WTC11 (cell line): ENCODE data around the gene ERBB2. TPM values are rescaled to one million over a fixed set of nuclear protein-coding genes. Genes with fewer than 3 reads are reported as not detected.
A peak's percentile ranks its signal among the peaks of the same experiment; 100 is the strongest.

Experiments used
- CTCF ChIP-seq: fragments of 200-600 bp; IDR thresholded peaks from 2 replicates; pipeline ENCODE4 v1.8.0; 2022; ENCODE audit warnings: antibody characterized with exemption
- E2F5 ChIP-seq: sonication (generic); formaldehyde crosslinking; IDR thresholded peaks from 2 replicates; pipeline ENCODE4 v1.8.1; 2022; ENCODE audit warnings: mild to moderate bottlenecking, moderate library complexity, missing genetic modification reagents
- ESRRA ChIP-seq: sonication (generic); formaldehyde crosslinking; IDR thresholded peaks from 2 replicates; pipeline ENCODE4 v1.8.1; 2022; ENCODE audit warnings: mild to moderate bottlenecking, missing genetic modification reagents, borderline replicate concordance
- GABPB1 ChIP-seq: sonication (generic); formaldehyde crosslinking; IDR thresholded peaks from 2 replicates; pipeline ENCODE4 v1.8.1; 2023; ENCODE audit warnings: mild to moderate bottlenecking, missing genetic modification reagents
- IRF2 ChIP-seq: sonication (generic); formaldehyde crosslinking; IDR thresholded peaks from 2 replicates; pipeline ENCODE4 v1.8.0; 2022; ENCODE audit warnings: low read depth, missing genetic modification reagents, borderline replicate concordance
- JUN ChIP-seq: sonication (generic); formaldehyde crosslinking; IDR thresholded peaks from 2 replicates; pipeline ENCODE4 v1.8.0; 2023; ENCODE audit warnings: mild to moderate bottlenecking, missing genetic modification reagents
- KAT7 ChIP-seq: sonication (generic); formaldehyde crosslinking; IDR thresholded peaks from 2 replicates; pipeline ENCODE4 v1.8.1; 2023; ENCODE audit warnings: missing genetic modification reagents, mild to moderate bottlenecking, borderline replicate concordance
- MYBL2 ChIP-seq: sonication (generic); formaldehyde crosslinking; IDR thresholded peaks from 2 replicates; pipeline ENCODE4 v1.8.1; 2023; ENCODE audit warnings: mild to moderate bottlenecking, moderate library complexity, missing genetic modification reagents
- OVOL2 ChIP-seq: fragments of 250-450 bp; sonication (Bioruptor Pico); IDR thresholded peaks from 2 replicates; pipeline ENCODE4 v1.9.0; 2021; ENCODE audit warnings: mild to moderate bottlenecking, borderline replicate concordance
- PREB ChIP-seq: sonication (generic); formaldehyde crosslinking; IDR thresholded peaks from 2 replicates; pipeline ENCODE4 v1.8.1; 2022; ENCODE audit warnings: mild to moderate bottlenecking, missing genetic modification reagents, moderate library complexity, borderline replicate concordance
- SMAD4 ChIP-seq: sonication (generic); formaldehyde crosslinking; IDR thresholded peaks from 2 replicates; pipeline ENCODE4 v1.8.0; 2022; ENCODE audit warnings: mild to moderate bottlenecking, missing genetic modification reagents
- SP1 ChIP-seq: sonication (generic); formaldehyde crosslinking; conservative IDR thresholded peaks from 2 replicates; pipeline ENCODE4 v1.8.1; 2022; ENCODE audit warnings: missing genetic modification reagents
- ZBTB43 ChIP-seq: sonication (generic); formaldehyde crosslinking; IDR thresholded peaks from 2 replicates; pipeline ENCODE4 v1.8.1; 2023; ENCODE audit warnings: mild to moderate bottlenecking, missing genetic modification reagents
- ZNF263 ChIP-seq: sonication (generic); formaldehyde crosslinking; IDR thresholded peaks from 2 replicates; pipeline ENCODE4 v1.8.1; 2022; ENCODE audit warnings: low read depth, mild to moderate bottlenecking, moderate library complexity, missing genetic modification reagents
- ZNF317 ChIP-seq: sonication (generic); formaldehyde crosslinking; IDR thresholded peaks from 2 replicates; pipeline ENCODE4 v1.8.1; 2023; ENCODE audit warnings: low read depth, mild to moderate bottlenecking, moderate library complexity, missing genetic modification reagents, borderline replicate concordance
- ZNF423 ChIP-seq: fragments of 250-450 bp; sonication (Bioruptor Pico); IDR thresholded peaks from 2 replicates; pipeline ENCODE4 v2.1.2; 2022; ENCODE audit warnings: mild to moderate bottlenecking, moderate library complexity
- total RNA-seq: library from RNA; stranded (reverse); gene quantifications from 3 replicates; pipeline ENCODE4 v1.2.3, GENCODE V29; 2021
- TF ChIP-seq, protein P1 (sequence below): sonication (generic); formaldehyde crosslinking; IDR thresholded peaks from 2 replicates; pipeline ENCODE4 v1.8.0; 2023; ENCODE audit warnings: mild to moderate bottlenecking, missing genetic modification reagents

Gene ERBB2
- total RNA-seq, 1 experiment from 2014 or later = 209 TPM

GRCh38 chr17:39700148-39700987, 504 bp downstream of the ERBB2 start (continued):
- TF ChIP-seq OVOL2 (CRISPR knock-in tag) (no peak), KAT7 (CRISPR knock-in tag) (no peak), IRF2 (CRISPR knock-in tag) (no peak), GABPB1 (CRISPR knock-in tag) (no peak), ZNF317 (CRISPR knock-in tag) (no peak), PREB (no peak), CTCF (no peak), SP1 (CRISPR knock-in tag) (0 out of 2 replicates have a peak, but pooled peaks have one; percentile 9), JUN (CRISPR knock-in tag) (no peak), ZBTB43 (CRISPR knock-in tag) (no peak), ESRRA (CRISPR knock-in tag) (no peak), ZNF423 (CRISPR knock-in tag) (0 out of 2 replicates have a peak, but pooled peaks have one; percentile 13), MYBL2 (CRISPR knock-in tag) (0 out of 2 replicates have a peak, but pooled peaks have one; percentile 5), E2F5 (CRISPR knock-in tag) (no peak), SMAD4 (CRISPR knock-in tag) (no peak), ZNF263 (CRISPR knock-in tag) (no peak)
- TF ChIP-seq, protein P1, sequence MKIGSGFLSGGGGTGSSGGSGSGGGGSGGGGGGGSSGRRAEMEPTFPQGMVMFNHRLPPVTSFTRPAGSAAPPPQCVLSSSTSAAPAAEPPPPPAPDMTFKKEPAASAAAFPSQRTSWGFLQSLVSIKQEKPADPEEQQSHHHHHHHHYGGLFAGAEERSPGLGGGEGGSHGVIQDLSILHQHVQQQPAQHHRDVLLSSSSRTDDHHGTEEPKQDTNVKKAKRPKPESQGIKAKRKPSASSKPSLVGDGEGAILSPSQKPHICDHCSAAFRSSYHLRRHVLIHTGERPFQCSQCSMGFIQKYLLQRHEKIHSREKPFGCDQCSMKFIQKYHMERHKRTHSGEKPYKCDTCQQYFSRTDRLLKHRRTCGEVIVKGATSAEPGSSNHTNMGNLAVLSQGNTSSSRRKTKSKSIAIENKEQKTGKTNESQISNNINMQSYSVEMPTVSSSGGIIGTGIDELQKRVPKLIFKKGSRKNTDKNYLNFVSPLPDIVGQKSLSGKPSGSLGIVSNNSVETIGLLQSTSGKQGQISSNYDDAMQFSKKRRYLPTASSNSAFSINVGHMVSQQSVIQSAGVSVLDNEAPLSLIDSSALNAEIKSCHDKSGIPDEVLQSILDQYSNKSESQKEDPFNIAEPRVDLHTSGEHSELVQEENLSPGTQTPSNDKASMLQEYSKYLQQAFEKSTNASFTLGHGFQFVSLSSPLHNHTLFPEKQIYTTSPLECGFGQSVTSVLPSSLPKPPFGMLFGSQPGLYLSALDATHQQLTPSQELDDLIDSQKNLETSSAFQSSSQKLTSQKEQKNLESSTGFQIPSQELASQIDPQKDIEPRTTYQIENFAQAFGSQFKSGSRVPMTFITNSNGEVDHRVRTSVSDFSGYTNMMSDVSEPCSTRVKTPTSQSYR (CRISPR knock-in tag) = no peak
- TF ChIP-seq, all 79 proteins: peak for 5
